Erythroblast (primary cell): ENCODE results near the gene EXOC8.

Experiments
- DNase-seq, 2 experiments: peaks; one replicate each; lab custom pipeline; 2025; lab: John Stamatoyannopoulos, UW
- GATA1 ChIP-seq: IDR thresholded peaks from 2 replicates; pipeline ENCODE4 v1.6.1; 2011; ENCODE audit warnings: low read depth, mild to moderate bottlenecking, control low read depth, low read length, moderate library complexity
- POLR2A ChIP-seq: IDR thresholded peaks from 2 replicates; pipeline ENCODE4 v1.6.1; 2011; ENCODE audit warnings: mild to moderate bottlenecking, low read length

Gene EXOC8

GRCh38 chr1:231337472-231338269, at the start of gene EXOC8:
EXOC8 (minus strand) TSS chr1:231337852; CDS start chr1:231337745, 107 bp downstream.
- DNase-seq = peak; percentile 98 to 99
- TF ChIP-seq POLR2A (peak; percentile 96), GATA1 (no peak)

- TF ChIP-seq GATA1 (no peak), POLR2A (no peak)
- no peak for DNase-seq
These were observed 48.8 kb upstream of the EXOC8 start for GRCh38 chr1:231386466-231386865.

- TF ChIP-seq GATA1 (no peak), POLR2A (no peak)
- no peak for DNase-seq
These were observed 47.7 kb upstream of the EXOC8 start for GRCh38 chr1:231385416-231385748.

GRCh38 chr1:231384696-231385415, 47.2 kb upstream of the EXOC8 start:
- DNase-seq = no peak
- no peak for TF ChIP-seq GATA1
- TF ChIP-seq POLR2A = no peak

GRCh38 chr1:231383159-231383860, 45.7 kb upstream of the EXOC8 start:
- DNase-seq = no peak
- TF ChIP-seq GATA1 = no peak
- TF ChIP-seq POLR2A = no peak

- TF ChIP-seq GATA1 (no peak), POLR2A (no peak)
- no peak for DNase-seq
These were observed 44.8 kb upstream of the EXOC8 start for GRCh38 chr1:231382426-231382825.

GRCh38 chr1:231381729-231382128, 44.1 kb upstream of the EXOC8 start:
- TF ChIP-seq POLR2A (no peak), GATA1 (no peak)
- no peak for DNase-seq

- no peak for DNase-seq
- no peak for TF ChIP-seq GATA1
- no peak for TF ChIP-seq POLR2A
These were observed 39.4 kb upstream of the EXOC8 start for GRCh38 chr1:231376875-231377549.

- TF ChIP-seq POLR2A = no peak
- TF ChIP-seq GATA1 = no peak
- no peak for DNase-seq
These were observed 38.4 kb upstream of the EXOC8 start for GRCh38 chr1:231376101-231376500.

- TF ChIP-seq POLR2A = no peak
- no peak for TF ChIP-seq GATA1
- no peak for DNase-seq
These were observed 36.7 kb upstream of the EXOC8 start for GRCh38 chr1:231374394-231374793.

GRCh38 chr1:231372501-231372900, 34.8 kb upstream of the EXOC8 start:
- TF ChIP-seq GATA1 = no peak
- no peak for DNase-seq

GRCh38 chr1:231369282-231369681, 31.6 kb upstream of the EXOC8 start:
- no peak for DNase-seq
- TF ChIP-seq POLR2A (no peak), GATA1 (no peak)

- TF ChIP-seq GATA1 (no peak), POLR2A (no peak)
- no peak for DNase-seq
These were observed 26.5 kb upstream of the EXOC8 start for GRCh38 chr1:231364192-231364591.

GRCh38 chr1:231363624-231364023, 26.0 kb upstream of the EXOC8 start:
- TF ChIP-seq POLR2A (no peak), GATA1 (no peak)

More at GRCh38 chr1:231363624-231364023, 26.0 kb upstream of the EXOC8 start:
- DNase-seq = no peak
